Progenitor cell of endocrine pancreas (in vitro differentiated cells): Measurements from ENCODE around the gene ZNF775. TPM values are rescaled to one million over a fixed set of nuclear protein-coding genes. Genes with fewer than 3 reads are reported as not detected.

ENCODE experiments used
- DNase-seq: peaks from one replicate; pipeline ENCODE4 v3.0.0; 2021; ENCODE audit warnings: low spot score; ENCODE audit not compliant: unreplicated experiment
- H3K27ac Mint-ChIP-seq: 2 replicates; pipeline ENCODE4 v1.8.0; 2021; ENCODE audit warnings: mild to moderate bottlenecking, moderate library complexity, mixed read lengths
- H3K27me3 Mint-ChIP-seq: 2 replicates; pipeline ENCODE4 v1.8.0; 2021; ENCODE audit warnings: mixed read lengths
- H3K36me3 Mint-ChIP-seq: 2 replicates; pipeline ENCODE4 v1.8.0; 2022; ENCODE audit warnings: mixed read lengths; ENCODE audit not compliant: insufficient read depth
- H3K4me1 Mint-ChIP-seq: 2 replicates; pipeline ENCODE4 v1.8.0; 2021; ENCODE audit warnings: low read depth, mixed read lengths
- H3K4me3 Mint-ChIP-seq: 2 replicates; pipeline ENCODE4 v1.8.0; 2021; ENCODE audit warnings: low read depth, mild to moderate bottlenecking, moderate library complexity, mixed read lengths
- H3K9me3 Mint-ChIP-seq: 2 replicates; pipeline ENCODE4 v1.8.0; 2021; ENCODE audit warnings: low read depth, mixed read lengths
- total RNA-seq: library from RNA; stranded (reverse); gene quantifications from 2 replicates; pipeline ENCODE4 v1.2.1, GENCODE V29; 2021
- TF ChIP-seq, protein P1 (sequence below): fragments of 200-600 bp; sonication (generic); IDR thresholded peaks from one replicate; pipeline ENCODE4 v1.5.0; 2021; ENCODE audit warnings: antibody characterized with exemption, mild to moderate bottlenecking; ENCODE audit not compliant: unreplicated experiment

ZNF775 gene
- total RNA-seq, 1 donor from 2014 or later: 10.8 TPM

- Mint-ChIP-seq H3K27ac (no peak overlapping the region), H3K4me1 (peaks cover 5% of the 10 kb centered on the region), H3K27me3 (peaks cover 14% of the 10 kb centered on the region), H3K36me3 (no peaks in the 10 kb centered on the region), H3K9me3 (no peaks in the 10 kb centered on the region), H3K4me3 (no peak overlapping the region)
- no peak for DNase-seq
- TF ChIP-seq, protein P1, sequence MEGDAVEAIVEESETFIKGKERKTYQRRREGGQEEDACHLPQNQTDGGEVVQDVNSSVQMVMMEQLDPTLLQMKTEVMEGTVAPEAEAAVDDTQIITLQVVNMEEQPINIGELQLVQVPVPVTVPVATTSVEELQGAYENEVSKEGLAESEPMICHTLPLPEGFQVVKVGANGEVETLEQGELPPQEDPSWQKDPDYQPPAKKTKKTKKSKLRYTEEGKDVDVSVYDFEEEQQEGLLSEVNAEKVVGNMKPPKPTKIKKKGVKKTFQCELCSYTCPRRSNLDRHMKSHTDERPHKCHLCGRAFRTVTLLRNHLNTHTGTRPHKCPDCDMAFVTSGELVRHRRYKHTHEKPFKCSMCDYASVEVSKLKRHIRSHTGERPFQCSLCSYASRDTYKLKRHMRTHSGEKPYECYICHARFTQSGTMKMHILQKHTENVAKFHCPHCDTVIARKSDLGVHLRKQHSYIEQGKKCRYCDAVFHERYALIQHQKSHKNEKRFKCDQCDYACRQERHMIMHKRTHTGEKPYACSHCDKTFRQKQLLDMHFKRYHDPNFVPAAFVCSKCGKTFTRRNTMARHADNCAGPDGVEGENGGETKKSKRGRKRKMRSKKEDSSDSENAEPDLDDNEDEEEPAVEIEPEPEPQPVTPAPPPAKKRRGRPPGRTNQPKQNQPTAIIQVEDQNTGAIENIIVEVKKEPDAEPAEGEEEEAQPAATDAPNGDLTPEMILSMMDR: no peak
Measured at GRCh38 chr7:150361402-150361801, 17.7 kb upstream of the ZNF775 start.

- Mint-ChIP-seq H3K27me3 (peaks cover 14% of the 10 kb centered on the region), H3K9me3 (no peaks in the 10 kb centered on the region), H3K4me3 (no peak overlapping the region), H3K27ac (no peak overlapping the region), H3K4me1 (peaks cover 5% of the 10 kb centered on the region), H3K36me3 (no peaks in the 10 kb centered on the region)
- TF ChIP-seq, protein P1: no peak
- DNase-seq: no peak
Measured at GRCh38 chr7:150361807-150362621, 17.1 kb upstream of the ZNF775 start.

GRCh38 chr7:150363370-150363769 lies 15.8 kb upstream of the ZNF775 start:
- H3K27me3 Mint-ChIP-seq: peaks cover 14% of the 10 kb centered on the region
- no peak for DNase-seq
- peaks cover 8% of the 10 kb centered on the region for H3K4me1 Mint-ChIP-seq
- TF ChIP-seq, protein P1: no peak
- no peak overlapping the region for H3K27ac Mint-ChIP-seq
- no peak overlapping the region for H3K4me3 Mint-ChIP-seq
- no peaks in the 10 kb centered on the region for H3K36me3 Mint-ChIP-seq
- H3K9me3 Mint-ChIP-seq: no peaks in the 10 kb centered on the region

DNA sequence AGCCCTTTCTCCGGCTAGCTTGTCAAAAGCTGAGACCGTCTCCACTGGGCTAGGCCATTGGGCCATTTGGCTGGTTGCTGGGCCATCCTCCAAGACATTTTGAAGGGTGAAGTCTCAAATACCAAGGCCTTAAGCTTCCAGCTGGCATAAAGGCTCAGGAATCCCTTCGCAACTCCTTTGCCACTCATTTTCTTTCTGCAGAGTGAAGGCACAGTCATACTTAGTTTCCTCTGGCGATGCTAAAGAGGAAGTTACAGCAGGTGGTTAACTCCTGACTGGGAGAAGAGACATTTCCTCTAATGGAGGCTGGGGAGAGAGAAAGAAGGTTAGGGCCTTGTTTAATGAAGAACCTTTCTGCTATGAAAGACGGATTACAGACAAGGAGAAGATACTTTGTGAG lies 15.3 kb upstream of the ZNF775 start:
- Mint-ChIP-seq H3K4me3 (no peak overlapping the region), H3K36me3 (no peaks in the 10 kb centered on the region), H3K4me1 (peaks cover 8% of the 10 kb centered on the region), H3K27ac (no peak overlapping the region), H3K9me3 (no peaks in the 10 kb centered on the region), H3K27me3 (peaks cover 14% of the 10 kb centered on the region)
- TF ChIP-seq, protein P1: no peak
- no peak for DNase-seq

DNA sequence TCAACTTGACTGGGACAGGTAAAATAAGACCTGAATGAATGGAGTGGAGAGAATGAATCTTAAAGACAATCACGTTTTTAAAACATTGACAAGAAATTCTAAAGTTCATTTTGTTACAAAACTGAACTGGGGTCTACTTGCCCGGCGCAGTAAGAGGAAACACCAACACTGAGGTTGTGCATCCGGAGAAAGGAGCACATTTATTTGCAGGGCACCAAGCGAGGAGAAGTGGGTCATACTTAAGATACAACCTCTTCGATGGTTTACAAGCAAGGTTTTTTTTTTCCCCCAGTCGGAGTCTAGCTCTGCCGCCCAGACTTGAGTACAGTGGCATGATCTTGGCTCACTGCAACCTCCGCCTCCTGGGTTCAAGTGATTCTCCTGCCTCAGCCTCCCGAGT lies 13.9 kb upstream of the ZNF775 start:
- DNase-seq: no peak
- H3K27me3 Mint-ChIP-seq: peaks cover 14% of the 10 kb centered on the region
- TF ChIP-seq, protein P1: no peak
- no peak overlapping the region for H3K27ac Mint-ChIP-seq
- no peak overlapping the region for H3K4me3 Mint-ChIP-seq
- H3K9me3 Mint-ChIP-seq: no peaks in the 10 kb centered on the region
- peaks cover 17% of the 10 kb centered on the region for H3K4me1 Mint-ChIP-seq
- H3K36me3 Mint-ChIP-seq: no peaks in the 10 kb centered on the region
